ENCODE data around the gene IGF1.

Gene IGF1

GRCh38 chr12:102484017-102484416, 3.7 kb upstream of the IGF1 start:
- H3K9ac ChIP-seq (ENCODE audit: low read depth, low read length) = no peak overlapping the region
- H3K4me1 ChIP-seq (ENCODE audit: insufficient read depth, low read length) = peaks cover 6% of the 10 kb centered on the region
- no peaks in the 10 kb centered on the region for H3K79me2 ChIP-seq (ENCODE audit: insufficient read depth, low read length)
- H3K4me2 ChIP-seq (ENCODE audit: insufficient read depth, low read length) = peak overlapping the region; percentile 45; the same call in 1 of the 2 replicates
- no peak for ATAC-seq (ENCODE audit: insufficient read depth, low read depth)
- H3K27me3 ChIP-seq (ENCODE audit: insufficient read depth, low read length, poor library complexity) = no peaks in the 10 kb centered on the region
- no peaks in the 10 kb centered on the region for H3K9me3 ChIP-seq (ENCODE audit: insufficient read depth, low read length, severe bottlenecking)
- DNase-seq = no peak
- no peaks in the 10 kb centered on the region for H4K20me1 ChIP-seq (ENCODE audit: insufficient read depth, low read length)
- peak overlapping the region; percentile 63; the same call in 1 of the 2 replicates for H2AFZ ChIP-seq (ENCODE audit: low read depth, low read length)
- H3K36me3 ChIP-seq (ENCODE audit: insufficient read depth, low read length) = no peaks in the 10 kb centered on the region
- no peak overlapping the region for H3K4me3 ChIP-seq (ENCODE audit: low read depth in 1 of 2, low read length in 2 of 2)
- H3K27ac ChIP-seq (ENCODE audit: low read length) = no peak overlapping the region
- no peak for TF ChIP-seq CTCF (IDR thresholded peaks at IDR 0.05; ENCODE audit: borderline replicate concordance, extremely low read depth, low read length, poor library complexity, severe bottlenecking)
- no peak for TF ChIP-seq EZH2 (IDR thresholded peaks at IDR 0.05; ENCODE audit: borderline replicate concordance, low read depth, low read length, severe bottlenecking)

GRCh38 chr12:102483466-102483865, 3.1 kb upstream of the IGF1 start:
- TF ChIP-seq CTCF (IDR thresholded peaks at IDR 0.05; ENCODE audit: borderline replicate concordance, extremely low read depth, low read length, poor library complexity, severe bottlenecking) (no peak), EZH2 (IDR thresholded peaks at IDR 0.05; ENCODE audit: borderline replicate concordance, low read depth, low read length, severe bottlenecking) (no peak)
- Histone ChIP-seq H3K79me2 (ENCODE audit: insufficient read depth, low read length) (no peaks in the 10 kb centered on the region), H3K27me3 (ENCODE audit: insufficient read depth, low read length, poor library complexity) (no peaks in the 10 kb centered on the region), H3K9ac (ENCODE audit: low read depth, low read length) (no peak overlapping the region), H3K4me2 (ENCODE audit: insufficient read depth, low read length) (no peak overlapping the region), H3K9me3 (ENCODE audit: insufficient read depth, low read length, severe bottlenecking) (no peaks in the 10 kb centered on the region), H3K27ac (ENCODE audit: low read length) (no peak overlapping the region), H3K36me3 (ENCODE audit: insufficient read depth, low read length) (no peaks in the 10 kb centered on the region), H3K4me1 (ENCODE audit: insufficient read depth, low read length) (peaks cover 11% of the 10 kb centered on the region), H4K20me1 (ENCODE audit: insufficient read depth, low read length) (no peaks in the 10 kb centered on the region), H2AFZ (ENCODE audit: low read depth, low read length) (no peak overlapping the region), H3K4me3 (ENCODE audit: low read depth in 1 of 2, low read length in 2 of 2) (no peak overlapping the region)
- no peak for ATAC-seq (ENCODE audit: insufficient read depth, low read depth)
- no peak for DNase-seq

DNA sequence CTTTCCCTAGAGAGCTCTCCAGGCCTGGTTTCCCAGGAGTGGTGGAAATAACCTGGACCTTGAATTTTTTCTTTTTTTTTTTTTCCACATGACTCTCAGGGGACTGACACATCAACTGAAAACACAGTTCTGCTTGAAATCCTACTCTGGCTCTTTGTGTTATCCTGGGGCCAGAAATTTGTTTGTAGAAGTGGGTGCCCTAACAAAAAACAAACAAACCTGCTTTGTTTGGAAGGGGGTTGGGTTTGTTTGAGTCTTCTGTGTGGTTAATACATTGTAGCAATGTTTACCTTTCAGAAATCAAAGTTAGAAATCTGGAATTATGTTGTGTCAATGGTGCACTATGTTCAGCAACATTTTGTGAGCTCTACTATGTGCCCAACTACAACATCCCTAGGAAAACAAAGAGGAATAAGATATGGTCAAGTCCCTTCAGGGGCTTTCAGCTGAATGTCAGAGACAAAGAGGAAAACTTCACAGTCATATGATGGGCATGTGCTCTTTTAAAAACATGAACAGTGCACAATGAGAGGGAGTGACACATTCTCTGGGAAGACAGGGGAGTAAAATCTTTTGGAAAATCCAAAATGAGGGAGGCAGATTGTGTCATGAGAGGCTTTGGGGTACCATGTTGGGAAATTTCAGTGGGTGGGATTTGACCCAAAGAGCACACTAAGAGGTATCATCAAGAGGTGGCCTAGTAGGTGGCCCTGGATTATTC, 1.5 kb upstream of the IGF1 start:
- Histone ChIP-seq H3K4me3 (ENCODE audit: low read depth in 1 of 2, low read length in 2 of 2) (no peak overlapping the region), H3K9ac (ENCODE audit: low read depth, low read length) (no peak overlapping the region), H3K4me2 (ENCODE audit: insufficient read depth, low read length) (no peak overlapping the region), H2AFZ (ENCODE audit: low read depth, low read length) (no peak overlapping the region), H3K27ac (ENCODE audit: low read length) (no peak overlapping the region), H3K9me3 (ENCODE audit: insufficient read depth, low read length, severe bottlenecking) (no peaks in the 10 kb centered on the region), H3K4me1 (ENCODE audit: insufficient read depth, low read length) (peaks cover 13% of the 10 kb centered on the region), H3K79me2 (ENCODE audit: insufficient read depth, low read length) (no peaks in the 10 kb centered on the region), H3K27me3 (ENCODE audit: insufficient read depth, low read length, poor library complexity) (no peaks in the 10 kb centered on the region), H4K20me1 (ENCODE audit: insufficient read depth, low read length) (no peaks in the 10 kb centered on the region), H3K36me3 (ENCODE audit: insufficient read depth, low read length) (no peaks in the 10 kb centered on the region)
- no peak for ATAC-seq (ENCODE audit: insufficient read depth, low read depth)
- DNase-seq = no peak
- TF ChIP-seq CTCF (IDR thresholded peaks at IDR 0.05; ENCODE audit: borderline replicate concordance, extremely low read depth, low read length, poor library complexity, severe bottlenecking) (no peak), EZH2 (IDR thresholded peaks at IDR 0.05; ENCODE audit: borderline replicate concordance, low read depth, low read length, severe bottlenecking) (no peak)

All from DND-41 (cell line).